RWPE2 (cell line): ENCODE results near the gene RIPOR2.
A peak's percentile ranks its signal among the peaks of the same experiment; 100 is the strongest.

Source experiments
- ATAC-seq: fragments of 200-7000 bp; cut with Tn5 transposase; 3 replicates; pipeline ENCODE4 v1.9.1; 2021; ENCODE audit warnings: low read depth
- DNase-seq: peaks from one replicate; pipeline ENCODE4 v3.0.0-alpha.2; 2020; ENCODE audit warnings: low spot score
- H3K27ac ChIP-seq: fragments of 450-650 bp; 2 replicates; pipeline ENCODE4 v1.5.1; 2017; ENCODE audit warnings: mild to moderate bottlenecking; ENCODE audit not compliant: poor library complexity, severe bottlenecking
- H3K27me3 ChIP-seq: fragments of 250-450 bp; sonication (Bioruptor Pico); 2 replicates; pipeline ENCODE4 v1.5.1; 2021; ENCODE audit warnings: mild to moderate bottlenecking, moderate library complexity; ENCODE audit not compliant: insufficient read depth, poor library complexity, severe bottlenecking
- H3K36me3 ChIP-seq: fragments of 250-450 bp; sonication (Bioruptor Pico); 2 replicates; pipeline ENCODE4 v1.5.1; 2020; ENCODE audit warnings: low read depth, mild to moderate bottlenecking, moderate library complexity
- H3K4me1 ChIP-seq: fragments of 250-450 bp; sonication (Bioruptor Pico); 2 replicates; pipeline ENCODE4 v1.5.1; 2021; ENCODE audit warnings: mild to moderate bottlenecking, moderate library complexity; ENCODE audit not compliant: insufficient read depth, poor library complexity, severe bottlenecking
- H3K4me3 ChIP-seq: fragments of 250-450 bp; sonication (Bioruptor Pico); 2 replicates; pipeline ENCODE4 v1.5.1; 2021; ENCODE audit warnings: mild to moderate bottlenecking, moderate library complexity; ENCODE audit not compliant: severe bottlenecking
- H3K9me3 ChIP-seq: fragments of 250-450 bp; sonication (Bioruptor Pico); 2 replicates; pipeline ENCODE4 v1.5.1; 2021; ENCODE audit warnings: mild to moderate bottlenecking, moderate library complexity; ENCODE audit not compliant: severe bottlenecking
- CTCF ChIP-seq: fragments of 450-650 bp; IDR thresholded peaks from one replicate; pipeline ENCODE4 v1.5.1; 2017; ENCODE audit warnings: mild to moderate bottlenecking, moderate library complexity; ENCODE audit not compliant: poor library complexity, severe bottlenecking

Gene RIPOR2

GRCh38 chr6:24856901-24857670 lies 78.7 kb downstream of the RIPOR2 start:
- ATAC-seq (no peak), DNase-seq (no peak)
- Histone ChIP-seq H3K27me3 (no peaks in the 10 kb centered on the region), H3K4me3 (no peak overlapping the region), H3K36me3 (no peaks in the 10 kb centered on the region), H3K27ac (peak overlapping the region; percentile 59), H3K9me3 (no peaks in the 10 kb centered on the region), H3K4me1 (peaks cover 30% of the 10 kb centered on the region)
- TF ChIP-seq CTCF: no peak

- TF ChIP-seq CTCF: peak; percentile 60
- Histone ChIP-seq H3K4me1 (peaks cover 30% of the 10 kb centered on the region), H3K4me3 (no peak overlapping the region), H3K27ac (no peak overlapping the region), H3K36me3 (no peaks in the 10 kb centered on the region), H3K27me3 (no peaks in the 10 kb centered on the region), H3K9me3 (no peaks in the 10 kb centered on the region)
- no peak for DNase-seq
- ATAC-seq: no peak
Observed at GRCh38 chr6:24856246-24856599, 79.5 kb downstream of the RIPOR2 start.

DNA sequence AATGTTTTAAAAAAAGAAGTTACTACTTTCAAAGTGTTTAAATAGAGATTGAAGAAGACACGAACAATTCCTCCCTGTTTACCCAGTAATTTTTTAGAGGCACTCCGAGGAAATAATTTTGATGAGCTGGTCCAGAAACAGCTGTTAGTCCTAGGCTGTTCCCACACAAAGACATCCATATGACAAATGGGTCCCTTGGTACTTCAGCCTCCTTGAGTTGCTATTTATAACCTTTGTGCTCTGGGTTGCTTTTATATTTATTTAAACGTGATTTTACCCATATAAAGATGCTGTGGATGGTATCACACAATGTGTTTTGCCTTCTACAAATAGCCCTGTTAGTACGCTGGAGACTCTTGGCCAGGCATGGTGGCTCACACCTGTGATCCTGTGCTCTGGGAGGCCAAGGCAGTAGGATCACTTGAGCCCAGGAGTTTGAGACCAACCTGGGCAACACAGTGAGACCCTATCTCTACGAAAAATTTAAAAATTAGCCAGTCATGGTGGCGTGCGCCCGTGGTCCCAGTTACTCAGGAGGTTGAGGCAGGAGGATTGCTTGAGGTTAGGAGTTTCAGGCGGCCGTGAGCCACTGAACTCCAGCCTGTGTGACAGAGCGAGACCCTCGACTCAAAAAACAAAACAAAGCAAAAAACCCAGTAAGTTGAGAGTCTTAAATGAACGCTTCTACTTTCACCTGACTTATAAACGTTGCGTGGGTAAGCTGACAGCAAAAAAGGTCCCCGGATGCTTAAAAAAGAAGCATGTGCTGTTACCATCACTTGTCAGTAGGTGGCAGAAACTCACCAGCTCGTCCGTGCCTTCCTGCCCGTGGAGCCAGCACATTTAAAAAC lies 80.1 kb downstream of the RIPOR2 start:
- TF ChIP-seq CTCF: peak; percentile 91
- peaks cover 30% of the 10 kb centered on the region for H3K4me1 ChIP-seq
- DNase-seq (no peak), ATAC-seq (peak; percentile 58)
- no peaks in the 10 kb centered on the region for H3K9me3 ChIP-seq
- no peak overlapping the region for H3K4me3 ChIP-seq
- H3K36me3 ChIP-seq: no peaks in the 10 kb centered on the region
- H3K27me3 ChIP-seq: no peaks in the 10 kb centered on the region
- H3K27ac ChIP-seq: no peak overlapping the region

DNA sequence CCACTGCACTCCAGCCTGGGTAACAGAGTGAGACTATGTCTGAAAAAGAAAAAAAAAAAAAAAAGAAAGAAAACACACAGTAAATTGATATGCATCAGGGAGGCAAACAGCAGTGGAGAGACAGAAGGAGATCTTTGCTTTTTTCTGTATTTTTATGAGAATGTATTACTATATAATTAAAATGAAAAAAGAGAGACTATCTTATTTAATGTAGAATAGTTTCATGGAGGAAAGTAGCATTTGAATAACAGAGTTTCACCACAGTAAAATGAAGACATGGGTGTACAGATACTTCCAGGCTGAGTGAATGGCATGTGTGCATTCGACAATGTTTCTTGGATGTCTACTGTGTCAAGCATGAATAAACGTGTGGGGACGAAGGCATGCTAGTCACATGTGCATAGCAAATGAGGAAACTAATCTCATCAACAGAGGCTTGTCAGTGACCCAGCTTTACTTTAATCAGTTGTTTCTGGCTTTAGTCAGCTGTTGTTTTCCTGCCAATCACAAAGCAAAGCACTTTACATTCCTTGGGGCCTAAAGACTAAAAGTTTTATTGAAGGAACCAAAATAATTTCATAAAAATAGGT lies 81.6 kb downstream of the RIPOR2 start:
- no peak for DNase-seq
- peaks cover 22% of the 10 kb centered on the region for H3K4me1 ChIP-seq
- no peak for ATAC-seq
- no peaks in the 10 kb centered on the region for H3K27me3 ChIP-seq
- no peak overlapping the region for H3K4me3 ChIP-seq
- H3K36me3 ChIP-seq: no peaks in the 10 kb centered on the region
- H3K27ac ChIP-seq: no peak overlapping the region
- no peaks in the 10 kb centered on the region for H3K9me3 ChIP-seq
- TF ChIP-seq CTCF: no peak
